Measurements from ENCODE around the gene LETM1. TPM values are rescaled to one million over a fixed set of nuclear protein-coding genes. Genes with fewer than 3 reads are reported as not detected.

Gene LETM1
- total and polyA plus RNA-seq, 2 of the 13 experiments (the other 11 are each of a cell fraction or from before 2014, with no cell fraction given): 9.7 to 41.6 TPM

GRCh38 chr4:1807332-1807777 lies 48.6 kb downstream of the LETM1 start (continued):
- TF ChIP-seq RBM22 (optimal IDR thresholded peaks at IDR 0.05; ENCODE audit: low read length) (peak; percentile 73), MATR3 (CRISPR knock-in tag; IDR thresholded peaks at IDR 0.05) (no peak), KLF16 (CRISPR knock-in tag; IDR thresholded peaks at IDR 0.05) (no peak), ZNF383 (CRISPR knock-in tag; IDR thresholded peaks at IDR 0.05; ENCODE audit: borderline replicate concordance) (no peak), KDM4B (CRISPR knock-in tag; IDR thresholded peaks at IDR 0.05) (no peak), ZBED4 (CRISPR knock-in tag; IDR thresholded peaks at IDR 0.05; ENCODE audit: borderline replicate concordance) (no peak)
- TF ChIP-seq, protein P1, sequence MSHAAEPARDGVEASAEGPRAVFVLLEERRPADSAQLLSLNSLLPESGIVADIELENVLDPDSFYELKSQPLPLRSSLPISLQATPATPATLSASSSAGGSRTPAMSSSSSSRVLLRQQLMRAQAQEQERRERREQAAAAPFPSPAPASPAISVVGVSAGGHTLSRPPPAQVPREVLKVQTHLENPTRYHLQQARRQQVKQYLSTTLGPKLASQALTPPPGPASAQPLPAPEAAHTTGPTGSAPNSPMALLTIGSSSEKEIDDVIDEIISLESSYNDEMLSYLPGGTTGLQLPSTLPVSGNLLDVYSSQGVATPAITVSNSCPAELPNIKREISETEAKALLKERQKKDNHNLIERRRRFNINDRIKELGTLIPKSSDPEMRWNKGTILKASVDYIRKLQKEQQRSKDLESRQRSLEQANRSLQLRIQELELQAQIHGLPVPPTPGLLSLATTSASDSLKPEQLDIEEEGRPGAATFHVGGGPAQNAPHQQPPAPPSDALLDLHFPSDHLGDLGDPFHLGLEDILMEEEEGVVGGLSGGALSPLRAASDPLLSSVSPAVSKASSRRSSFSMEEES (CRISPR knock-in tag; IDR thresholded peaks at IDR 0.05): no peak
